GM18502 (cell line): ENCODE data around the gene CD300LD.
"Not testable (repeated sequence)": the region's sequence is repeated elsewhere in the genome, so short reads cannot be mapped to it uniquely, and the experiment has no call there.

ENCODE experiments used
- ATAC-seq: cut with Tn5 transposase; IDR thresholded peaks from one replicate; pipeline ENCODE4 v1.9.1; 2021; ENCODE audit warnings: mild to moderate bottlenecking; ENCODE audit not compliant: unreplicated experiment, poor library complexity

Gene CD300LD

GRCh38 chr17:74592087-74592990 is at the start of gene CD300LD:
CD300LD (minus strand) TSS chr17:74592283; CDS start chr17:74592202, 81 bp downstream.
- no peak for ATAC-seq

GRCh38 chr17:74641224-74641957 is 49.3 kb upstream of the CD300LD start:
- no peak for ATAC-seq

- no peak for ATAC-seq
Measured at GRCh38 chr17:74639704-74640151, 47.6 kb upstream of the CD300LD start.

GRCh38 chr17:74637926-74638325 is 45.8 kb upstream of the CD300LD start:
- ATAC-seq, result no peak

- no peak for ATAC-seq
Measured at GRCh38 chr17:74637265-74637664, 45.2 kb upstream of the CD300LD start.

- not testable (repeated sequence) for ATAC-seq
Measured at GRCh38 chr17:74636541-74637085, 44.5 kb upstream of the CD300LD start.

GRCh38 chr17:74635418-74635817 is 43.3 kb upstream of the CD300LD start:
- no peak for ATAC-seq

- no peak for ATAC-seq
Measured at GRCh38 chr17:74633326-74633725, 41.2 kb upstream of the CD300LD start.

- no peak for ATAC-seq
Measured at GRCh38 chr17:74632617-74633016, 40.5 kb upstream of the CD300LD start.

GRCh38 chr17:74631468-74632450 is 39.7 kb upstream of the CD300LD start:
- ATAC-seq, result no peak

GRCh38 chr17:74630251-74630650 is 38.2 kb upstream of the CD300LD start:
- not testable (repeated sequence) for ATAC-seq

GRCh38 chr17:74625661-74626060 is 33.6 kb upstream of the CD300LD start:
- ATAC-seq, result no peak

GRCh38 chr17:74624131-74624530 is 32.0 kb upstream of the CD300LD start:
- no peak for ATAC-seq

- ATAC-seq, result no peak
Measured at GRCh38 chr17:74623693-74624093, 31.6 kb upstream of the CD300LD start, which contains the start of gene CD300E. CD300E (minus strand) TSS chr17:74623738; CDS start chr17:74623621, 117 bp downstream.

GRCh38 chr17:74619077-74619673 is 27.1 kb upstream of the CD300LD start:
- ATAC-seq, result no peak

GRCh38 chr17:74618451-74618850 is 26.4 kb upstream of the CD300LD start:
- ATAC-seq, result no peak

- ATAC-seq, result no peak
Measured at GRCh38 chr17:74616696-74617095, 24.6 kb upstream of the CD300LD start.

GRCh38 chr17:74612046-74612445 is 20.0 kb upstream of the CD300LD start:
- no peak for ATAC-seq

GRCh38 chr17:74610108-74610507 is 18.0 kb upstream of the CD300LD start:
- ATAC-seq, result no peak
